GM21723 (cell line): ENCODE measurements around the gene ZNF333.
"Not testable (repeated sequence)": the region's sequence is repeated elsewhere in the genome, so short reads cannot be mapped to it uniquely, and the experiment has no call there.

Experiments
- ATAC-seq: cut with Tn5 transposase; IDR thresholded peaks from one replicate; pipeline ENCODE4 v1.9.1; 2021; ENCODE audit warnings: mild to moderate bottlenecking, moderate library complexity; ENCODE audit not compliant: unreplicated experiment

ZNF333 gene

DNA sequence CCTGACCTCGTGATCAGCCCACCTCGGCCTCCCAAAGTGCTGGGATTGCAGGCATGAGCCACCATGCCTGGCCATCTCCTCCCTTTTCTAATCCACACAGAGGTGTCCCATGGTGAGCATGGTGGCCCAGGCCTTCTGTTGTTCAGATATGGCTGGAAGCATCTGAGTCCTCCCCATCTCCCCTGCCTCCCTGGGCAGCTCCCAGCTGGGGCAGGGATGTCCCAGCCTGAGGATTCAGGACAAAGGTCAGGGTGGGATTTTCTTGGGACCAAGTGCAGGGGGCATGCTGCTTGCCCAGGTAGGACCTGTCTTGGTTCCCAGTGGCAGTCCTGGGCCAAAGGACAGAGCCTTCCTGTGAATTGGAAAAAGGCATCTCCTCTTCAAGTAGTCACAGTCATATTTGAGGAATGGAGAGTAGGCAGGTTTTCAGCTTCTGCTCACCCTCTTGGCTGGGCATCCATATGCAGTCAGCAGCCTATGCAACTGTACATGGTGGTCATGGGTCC lies 77.7 kb downstream of the ZNF333 start:
- ATAC-seq: no peak

DNA sequence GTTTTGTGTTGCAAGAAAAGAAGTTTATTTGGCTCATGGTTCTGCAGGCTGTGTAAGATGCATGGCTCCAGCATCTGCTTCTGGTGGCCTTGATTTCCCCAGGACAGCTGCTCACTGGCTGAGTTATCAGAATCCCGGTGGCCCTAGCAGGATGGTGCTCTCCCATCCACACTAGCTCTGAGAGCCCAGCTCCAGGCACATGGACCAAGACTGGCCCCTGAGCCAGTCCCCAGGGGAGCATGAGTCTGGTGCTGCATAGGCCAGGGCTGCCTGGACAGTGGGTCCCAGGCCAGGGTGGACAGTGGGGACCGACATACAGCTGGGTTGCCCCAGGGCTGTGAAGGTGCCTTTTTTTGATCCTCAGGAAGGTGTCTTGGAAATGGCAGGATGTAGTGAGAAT lies 78.2 kb downstream of the ZNF333 start:
- no peak for ATAC-seq

DNA sequence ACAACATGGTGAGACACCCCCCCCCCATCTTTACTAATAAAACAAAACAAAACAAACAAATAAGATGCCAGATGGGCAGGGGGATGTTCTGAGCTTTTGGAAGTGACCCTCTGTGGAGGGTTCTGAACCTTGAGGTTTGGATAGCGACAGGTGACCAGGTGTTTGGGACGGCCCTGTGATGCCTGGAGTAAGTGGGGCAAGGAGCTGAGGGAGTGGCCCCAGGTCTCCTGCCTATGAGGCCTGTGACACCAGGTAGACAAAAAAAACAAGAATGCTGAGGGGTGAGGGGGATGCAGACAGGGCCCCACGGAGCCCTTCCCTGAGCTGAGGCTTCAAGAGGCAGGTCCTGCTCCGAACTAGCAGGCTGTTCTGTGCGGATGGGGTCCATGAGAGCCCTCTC lies 79.4 kb downstream of the ZNF333 start:
- ATAC-seq: no peak

DNA sequence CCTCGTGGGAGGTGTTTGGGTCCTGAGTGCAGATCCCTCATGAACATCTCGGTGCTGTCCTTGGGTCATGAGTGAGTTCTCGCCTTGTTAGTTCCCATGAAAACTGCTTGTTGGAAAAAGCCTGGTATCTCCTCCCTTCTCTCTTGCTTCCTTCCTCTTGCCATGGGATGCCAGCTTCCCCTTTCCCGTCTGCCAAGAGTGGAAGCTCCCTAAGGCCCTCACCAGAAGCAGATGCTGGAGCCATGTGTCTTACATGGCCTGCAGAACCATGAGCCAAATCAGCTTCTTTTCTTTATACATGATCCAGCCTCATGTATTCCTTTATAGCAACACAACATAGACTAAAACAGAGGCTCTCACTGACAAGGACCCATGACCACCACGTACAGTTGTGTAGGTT lies 80.3 kb downstream of the ZNF333 start:
- no peak for ATAC-seq

DNA sequence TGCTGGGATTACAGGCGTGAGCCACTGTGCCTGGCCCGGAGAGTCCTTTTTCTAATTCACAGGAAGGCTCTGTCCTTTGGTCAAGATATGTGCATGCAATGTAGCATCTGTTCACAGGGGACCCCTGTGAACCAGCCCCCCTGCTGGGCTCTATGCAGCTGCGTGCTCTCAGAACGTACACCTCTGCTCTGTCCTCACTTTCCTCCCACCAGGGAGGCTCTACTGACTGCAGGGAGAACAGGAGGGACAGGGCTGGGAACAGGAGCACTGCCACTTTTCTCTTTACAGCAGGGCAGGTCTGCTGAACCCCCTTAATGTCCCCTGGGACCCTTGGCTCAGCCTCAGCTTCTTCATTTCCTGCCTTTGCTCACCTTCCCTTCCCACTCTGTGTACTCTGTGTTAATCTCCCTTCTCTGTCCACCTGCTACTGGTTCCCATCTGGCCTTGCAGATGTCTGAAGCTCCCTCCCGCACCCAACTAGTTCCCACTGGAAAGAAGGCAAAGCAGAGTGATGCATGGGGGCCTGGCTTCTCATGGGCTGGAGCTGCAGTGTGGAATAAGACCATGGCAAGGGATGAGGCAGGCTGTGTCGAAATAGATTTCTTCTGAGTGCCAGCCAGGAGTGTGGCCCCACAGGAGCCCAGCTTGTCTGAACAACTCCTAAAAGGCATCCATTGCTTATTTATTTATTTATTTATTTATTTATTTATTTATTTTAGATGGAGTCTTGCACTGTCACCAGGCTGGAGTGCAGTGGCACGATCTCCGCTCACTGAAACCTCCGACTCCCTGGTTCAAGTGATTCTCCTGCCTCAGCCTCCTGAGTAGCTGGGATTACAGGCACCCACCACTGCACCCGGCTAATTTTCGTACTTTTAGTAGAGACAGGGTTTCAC lies 81.3 kb downstream of the ZNF333 start:
- ATAC-seq: no peak

DNA sequence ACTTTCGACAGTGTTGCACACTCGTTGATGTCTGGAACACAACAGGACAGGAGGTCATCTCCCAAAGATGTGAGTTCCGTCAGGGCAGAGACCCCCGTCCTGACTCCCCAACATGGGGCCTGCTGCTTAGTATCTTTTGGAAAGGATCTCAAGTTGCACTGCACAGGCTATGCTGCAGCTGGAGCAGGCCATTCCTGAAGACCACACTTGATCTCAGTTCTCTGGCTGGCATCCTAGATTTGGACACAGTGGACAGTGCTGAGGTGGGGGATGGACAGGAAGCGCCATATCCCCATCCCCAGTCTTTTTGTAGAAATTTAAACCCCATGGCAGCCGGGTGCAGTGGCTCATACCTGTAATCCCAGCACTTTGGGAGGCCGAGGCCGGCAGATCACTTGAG lies 82.6 kb downstream of the ZNF333 start:
- ATAC-seq: no peak

DNA sequence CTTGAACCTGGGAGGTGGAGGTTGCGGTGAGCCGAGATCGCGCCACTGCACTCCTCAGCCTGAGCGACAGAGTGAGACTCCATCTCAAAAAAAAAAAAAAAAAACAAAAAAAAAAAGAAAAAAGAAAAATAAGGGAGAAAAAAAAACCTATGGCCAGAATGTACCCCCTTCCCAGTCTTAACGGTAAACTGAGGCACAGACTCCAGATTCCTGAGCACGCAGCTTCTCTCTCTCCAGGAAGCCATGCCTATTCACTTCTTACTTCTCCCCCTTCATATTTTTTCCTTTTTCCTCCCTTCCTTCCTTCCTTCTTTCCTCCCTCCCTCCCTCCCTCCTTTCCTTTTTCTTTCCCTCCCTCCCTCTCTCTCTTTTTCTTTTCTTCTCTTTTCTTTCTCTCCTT lies 83.1 kb downstream of the ZNF333 start:
- no peak for ATAC-seq

DNA sequence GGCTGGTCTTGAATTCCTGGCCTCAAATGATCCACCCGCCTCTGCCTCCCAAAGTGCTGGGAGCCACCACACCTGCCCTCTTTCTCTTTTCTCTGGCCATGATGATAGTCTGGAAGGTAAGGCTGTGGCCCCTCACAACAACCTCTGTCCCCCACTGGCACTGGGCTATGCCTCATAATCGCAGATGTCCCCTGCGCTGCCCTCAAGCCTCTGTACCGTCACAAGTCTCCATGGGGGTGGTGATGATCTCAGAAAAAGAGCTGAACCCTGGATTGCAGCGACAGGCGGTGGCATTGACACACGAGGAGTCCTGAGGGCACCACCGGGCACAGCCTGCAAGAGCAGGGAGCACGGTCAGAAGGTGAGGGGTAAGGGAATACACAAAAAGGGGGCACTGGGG lies 83.9 kb downstream of the ZNF333 start:
- ATAC-seq: not testable (repeated sequence)

DNA sequence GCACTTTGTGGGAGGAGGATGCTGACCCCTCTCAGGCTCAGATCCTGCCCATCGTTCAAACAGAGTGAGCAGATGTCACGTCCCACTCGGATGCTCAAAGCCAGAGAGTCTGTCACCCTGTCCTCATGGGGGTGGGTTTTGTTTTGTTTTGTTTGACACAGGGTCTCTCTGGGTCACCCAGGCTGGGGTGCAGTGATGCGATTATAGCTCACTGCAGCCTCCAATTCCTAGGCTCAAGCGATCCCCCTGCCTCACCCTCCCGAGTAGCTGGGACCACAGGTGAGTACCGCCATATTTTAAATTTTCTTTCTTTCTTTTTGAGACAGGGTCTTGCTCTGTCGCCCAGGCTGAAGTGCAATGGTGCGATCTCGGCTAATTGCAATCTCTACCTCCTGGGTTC lies 84.5 kb downstream of the ZNF333 start:
- no peak for ATAC-seq

DNA sequence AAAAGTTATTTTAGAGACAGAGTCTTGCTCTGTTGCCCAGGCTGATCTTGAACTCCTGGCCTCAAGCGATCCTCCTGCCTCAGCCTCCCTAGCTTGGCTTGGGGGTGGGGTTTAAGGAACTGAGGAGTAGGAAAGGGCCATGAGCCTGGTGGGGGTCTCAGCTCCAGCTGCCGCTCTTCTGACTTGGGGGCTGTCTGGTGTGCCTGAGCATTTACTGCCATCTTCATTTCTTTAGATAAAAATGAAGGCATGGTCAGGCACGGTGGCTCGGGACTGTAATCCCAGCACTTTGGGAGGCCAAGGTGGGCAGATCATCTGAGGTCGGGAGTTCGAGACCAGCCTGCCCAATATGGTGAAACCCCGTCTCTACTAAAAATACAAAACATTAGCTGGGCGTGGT lies 85.5 kb downstream of the ZNF333 start:
- not testable (repeated sequence) for ATAC-seq

DNA sequence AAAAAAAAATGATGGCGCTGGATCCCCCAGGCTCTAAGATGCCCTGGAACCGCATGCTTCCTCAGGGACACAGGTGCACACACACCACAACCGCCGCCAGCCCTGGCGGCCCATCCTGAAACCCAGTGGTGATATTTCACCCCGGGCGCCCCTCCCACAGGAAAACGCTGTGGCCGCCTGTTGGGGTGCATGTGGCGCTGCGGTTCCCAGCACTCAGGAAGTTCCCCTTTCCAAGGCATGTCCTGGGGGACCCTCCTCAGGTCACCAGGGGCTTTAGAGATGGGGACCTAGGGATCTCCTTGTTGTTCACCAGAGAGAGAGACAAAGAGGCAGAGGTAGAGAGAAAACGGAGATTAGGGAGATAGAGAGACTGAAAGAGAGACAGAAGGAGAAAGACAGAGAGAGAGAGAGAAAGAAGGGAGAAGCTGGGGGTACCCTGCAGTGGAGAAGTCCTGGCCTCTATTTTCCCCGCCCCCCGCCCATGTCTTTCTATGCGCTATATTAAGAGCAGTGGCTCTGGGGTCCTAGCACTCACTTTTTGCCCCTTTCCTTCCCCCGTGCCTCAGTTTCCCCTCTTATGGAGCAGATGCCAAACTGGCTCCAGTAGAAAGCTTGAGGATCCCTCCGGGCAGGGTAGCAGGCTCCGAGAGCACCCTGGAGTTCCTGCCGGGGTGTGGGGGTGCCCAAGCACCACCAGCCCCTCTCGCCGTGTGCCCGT lies 86.2 kb downstream of the ZNF333 start:
- ATAC-seq: no peak

DNA sequence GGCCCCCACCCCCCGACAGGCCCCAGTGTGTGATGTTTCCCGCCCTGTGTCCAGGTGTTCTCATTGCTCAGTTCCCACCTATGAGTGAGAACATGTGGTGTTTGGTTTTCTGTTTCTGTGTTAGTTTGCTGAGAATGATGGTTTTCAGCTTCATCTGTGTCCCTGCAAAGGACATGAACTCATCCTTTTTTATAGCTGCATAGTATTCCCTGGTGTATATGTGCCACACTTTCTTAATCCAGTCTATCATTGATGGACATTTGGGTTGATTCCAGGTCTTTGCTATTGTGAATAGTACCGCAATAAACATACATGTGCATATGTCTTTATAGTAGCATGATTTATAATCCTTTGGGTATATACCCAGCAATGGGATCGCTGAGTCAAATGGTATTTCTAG lies 87.8 kb downstream of the ZNF333 start:
- not testable (repeated sequence) for ATAC-seq

DNA sequence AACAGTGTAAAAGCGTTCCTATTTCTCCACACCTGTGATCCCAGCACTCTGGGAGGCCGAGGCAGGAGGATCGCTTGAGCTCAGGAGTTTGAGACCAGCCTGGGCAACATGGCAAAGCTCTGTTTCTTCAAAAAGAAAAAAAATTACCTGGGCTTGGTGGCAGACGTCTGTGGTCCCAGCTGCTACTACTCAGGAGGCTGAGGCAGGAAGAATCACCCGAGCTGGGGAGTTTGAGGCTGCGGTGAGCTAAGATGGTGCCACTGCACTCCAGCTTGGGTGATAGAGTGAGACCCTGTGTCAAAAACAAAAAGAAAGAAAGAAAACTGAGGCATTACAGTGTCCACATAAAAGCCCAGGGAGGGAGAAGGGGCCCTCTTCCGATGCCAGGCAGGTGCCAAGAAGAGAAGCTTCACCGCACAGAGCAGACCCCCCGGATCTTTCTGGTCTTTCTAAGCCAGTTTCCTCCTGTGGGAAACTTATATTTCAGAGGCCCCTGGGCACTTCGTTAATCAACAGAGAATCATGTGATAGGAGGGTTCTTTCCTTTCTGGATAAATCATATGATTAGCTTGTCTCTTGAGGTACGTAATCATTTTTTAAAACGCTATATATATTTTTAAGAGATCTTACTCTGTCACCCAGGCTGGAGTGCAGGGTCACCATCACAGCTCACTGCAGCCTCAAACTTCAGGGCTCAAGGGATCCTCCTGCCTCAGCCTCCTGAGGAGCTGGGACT lies 88.4 kb downstream of the ZNF333 start, which contains the start of gene ADGRE2:
TSS of gene ADGRE2 (minus strand) at position 451 of the 736 bp plus-strand sequence. CDS start 1,804 bp downstream, outside the sequence.
- not testable (repeated sequence) for ATAC-seq

DNA sequence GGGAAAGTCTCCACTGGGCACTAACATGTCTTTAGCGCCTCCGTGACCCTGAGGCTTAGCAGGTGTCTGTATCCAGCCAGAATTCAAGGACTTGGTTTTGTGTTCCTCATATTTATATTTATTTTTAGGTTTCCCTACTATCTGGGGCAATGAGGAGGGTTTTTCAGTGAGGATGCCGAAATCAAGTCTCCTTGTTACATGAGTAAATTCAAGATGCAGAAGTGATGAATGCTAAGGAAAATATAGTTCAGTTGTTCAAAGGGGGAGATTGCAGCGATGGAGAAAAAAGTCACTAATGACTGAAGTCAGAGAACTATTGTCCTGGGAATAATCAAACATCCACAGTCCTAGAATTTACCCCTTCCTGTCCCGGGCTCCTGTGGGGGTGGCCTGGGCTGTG lies 89.3 kb downstream of the ZNF333 start:
- ATAC-seq: no peak

DNA sequence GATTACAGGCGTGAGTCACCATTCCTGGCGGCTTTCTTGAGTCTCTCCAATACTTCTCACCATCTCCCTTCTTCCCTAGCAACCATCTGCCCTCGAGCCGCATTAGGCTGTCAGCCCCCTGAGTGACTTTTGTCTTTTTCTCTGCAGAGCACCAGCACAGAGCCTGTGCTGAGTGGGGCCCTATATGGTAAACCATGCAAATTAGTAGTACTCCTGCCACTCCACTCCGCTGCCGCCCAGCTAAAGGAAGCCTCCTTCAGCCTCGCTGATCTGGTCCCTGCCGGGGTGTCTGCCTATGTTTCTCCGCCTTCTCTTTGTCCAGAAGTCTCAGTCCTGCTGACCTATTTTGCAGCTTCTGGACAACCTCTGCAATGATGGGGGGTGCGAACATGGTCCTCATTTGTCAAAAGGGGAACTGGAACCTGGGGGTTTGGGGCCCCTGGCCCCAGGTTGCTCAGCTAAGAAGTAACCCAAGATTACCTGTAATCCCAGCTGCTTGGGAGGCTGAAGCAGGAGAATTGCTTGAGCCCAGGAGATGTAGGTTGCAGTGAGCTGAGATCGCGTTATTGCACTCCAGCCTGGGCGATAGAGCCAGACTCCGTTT lies 90.9 kb downstream of the ZNF333 start:
- ATAC-seq: not testable (repeated sequence)

DNA sequence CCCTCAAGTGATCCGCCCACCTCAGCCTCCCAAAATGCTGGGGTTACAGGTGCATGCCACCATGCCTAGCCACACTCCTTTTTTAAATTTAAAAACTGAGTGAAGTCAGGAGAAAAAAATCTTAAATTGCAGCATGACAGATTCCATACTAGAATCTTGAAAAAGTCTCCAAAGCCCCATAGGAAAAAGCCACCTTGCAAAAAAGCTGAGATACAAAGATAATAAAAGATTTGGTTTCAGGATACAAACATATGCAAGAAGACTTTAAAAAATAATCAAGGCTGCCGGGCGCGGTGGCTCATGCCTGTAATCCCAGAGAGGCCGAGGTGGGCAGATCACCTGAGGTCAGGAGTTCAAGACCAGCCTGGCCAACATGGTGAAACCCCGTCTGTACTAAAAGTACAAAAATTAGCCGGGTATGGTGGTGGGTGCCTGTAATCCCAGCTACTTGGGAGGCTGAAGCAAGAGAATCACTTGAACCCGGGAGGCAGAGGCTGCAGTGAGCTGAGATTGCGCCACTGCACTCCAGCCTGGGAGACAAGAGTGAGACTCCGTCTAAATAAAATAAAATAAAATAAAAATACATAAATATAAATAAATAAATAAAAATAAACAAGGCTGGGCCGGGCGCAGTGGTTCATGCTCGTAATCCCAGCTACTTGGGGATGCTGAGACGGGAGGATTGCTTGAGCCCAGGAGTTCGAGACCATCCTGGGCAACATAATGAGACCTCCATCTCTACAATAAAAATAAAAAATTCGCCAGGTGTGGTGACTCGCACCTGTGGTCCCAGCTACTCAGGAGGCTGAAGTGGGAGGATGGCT lies 92.1 kb downstream of the ZNF333 start:
- ATAC-seq: not testable (repeated sequence)

DNA sequence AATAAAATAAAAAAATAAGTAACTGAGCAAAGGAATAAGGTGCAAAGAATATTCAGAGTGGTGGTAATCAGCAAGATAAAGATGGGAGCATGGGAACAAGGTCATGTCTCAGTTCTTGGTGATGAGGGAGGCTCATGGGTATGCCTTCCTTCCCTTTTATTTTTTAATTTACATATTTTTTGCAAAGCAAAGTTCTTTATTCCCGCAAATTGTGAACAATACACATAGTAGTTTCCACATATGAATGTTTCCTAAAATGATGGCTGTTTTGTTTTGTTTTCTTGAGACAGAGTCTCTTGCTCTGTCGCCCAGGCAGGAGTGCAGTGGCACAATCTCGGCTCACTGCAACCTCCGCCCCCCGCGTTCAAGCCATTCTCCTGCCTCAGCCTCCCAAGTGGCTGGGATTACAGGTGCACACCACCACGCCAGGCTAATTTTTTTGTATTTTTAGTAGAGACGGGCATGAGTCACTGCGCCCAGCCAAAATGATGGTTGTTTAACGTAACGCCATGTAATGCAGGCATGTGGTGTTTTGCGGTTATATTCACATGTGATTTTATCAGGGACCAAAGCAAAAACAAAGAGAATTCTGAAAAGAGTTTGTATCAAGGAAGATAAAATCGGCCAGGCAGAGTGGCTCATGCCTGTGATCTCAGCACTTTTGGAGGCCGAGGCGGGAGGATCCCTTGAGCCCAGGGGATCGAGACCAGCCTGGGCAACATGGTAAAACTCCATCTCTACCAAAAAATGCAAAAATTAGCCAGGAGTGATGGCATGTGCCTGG lies 93.0 kb downstream of the ZNF333 start:
- no peak for ATAC-seq
